Amniotic stem cell (primary cell): ENCODE measurements around the gene CHD3.
"Not testable (repeated sequence)": the region's sequence is repeated elsewhere in the genome, so short reads cannot be mapped to it uniquely, and the experiment has no call there.

Experiments
- DNase-seq: peaks from one replicate; lab custom pipeline; 2025; lab: John Stamatoyannopoulos, UW

CHD3 gene

GRCh38 chr17:7931709-7932482 is 43.3 kb downstream of the CHD3 start, which contains the start of the genes CNTROB and TRAPPC1:
Gene CNTROB (plus strand): TSS chr17:7932206. CDS start chr17:7933080, 874 bp downstream.
Gene TRAPPC1 (minus strand): TSS chr17:7931946. CDS start chr17:7931829, 117 bp downstream.
- peak; percentile 97 for DNase-seq

- no peak for DNase-seq
Observed at GRCh38 chr17:7932483-7932891, 43.9 kb downstream of the CHD3 start.

- no peak for DNase-seq
Observed at GRCh38 chr17:7932949-7933348, 44.4 kb downstream of the CHD3 start.

GRCh38 chr17:7935859-7936258 is 47.3 kb downstream of the CHD3 start:
- DNase-seq = no peak

- DNase-seq = no peak
Observed at GRCh38 chr17:7940034-7940433, 51.4 kb downstream of the CHD3 start.

- no peak for DNase-seq
Observed at GRCh38 chr17:7940743-7941142, 52.2 kb downstream of the CHD3 start.

GRCh38 chr17:7943291-7943690 is 54.7 kb downstream of the CHD3 start:
- no peak for DNase-seq

- DNase-seq = no peak
Observed at GRCh38 chr17:7944326-7944725, 55.7 kb downstream of the CHD3 start.

GRCh38 chr17:7945651-7946050 is 57.1 kb downstream of the CHD3 start:
- DNase-seq = no peak

- DNase-seq = no peak
Observed at GRCh38 chr17:7946441-7946840, 57.9 kb downstream of the CHD3 start.

- DNase-seq = no peak
Observed at GRCh38 chr17:7947651-7948050, 59.1 kb downstream of the CHD3 start.

- no peak for DNase-seq
Observed at GRCh38 chr17:7950578-7950977, 62.0 kb downstream of the CHD3 start.

GRCh38 chr17:7951143-7951792 is 62.7 kb downstream of the CHD3 start:
- DNase-seq = no peak

- DNase-seq = not testable (repeated sequence)
Observed at GRCh38 chr17:7953266-7953665, 64.7 kb downstream of the CHD3 start.

GRCh38 chr17:7955414-7956227 is 67.0 kb downstream of the CHD3 start:
- no peak for DNase-seq

- DNase-seq = no peak
Observed at GRCh38 chr17:7956228-7956965, 67.8 kb downstream of the CHD3 start.

GRCh38 chr17:7959503-7960253 is 71.1 kb downstream of the CHD3 start:
- no peak for DNase-seq

GRCh38 chr17:7961421-7961820 is 72.8 kb downstream of the CHD3 start:
- no peak for DNase-seq
